ENCODE data around the gene CYB561D2. TPM values are rescaled to one million over a fixed set of nuclear protein-coding genes. Genes with fewer than 3 reads are reported as not detected.

CYB561D2 gene
- total and polyA plus RNA-seq, 2 of the 13 experiments (the other 11 are each of a cell fraction or from before 2014, with no cell fraction given), result 11.1 to 17.2 TPM

- TF ChIP-seq ZBTB2 (CRISPR knock-in tag; IDR thresholded peaks at IDR 0.05; ENCODE audit: low read depth) (no peak), ZNF24 (IDR thresholded peaks at IDR 0.05) (no peak), ZNF432 (CRISPR knock-in tag; IDR thresholded peaks at IDR 0.05; ENCODE audit: borderline replicate concordance) (no peak), ZNF737 (CRISPR knock-in tag; IDR thresholded peaks at IDR 0.05; ENCODE audit: borderline replicate concordance) (no peak), ZNF441 (CRISPR knock-in tag; IDR thresholded peaks at IDR 0.05; ENCODE audit: borderline replicate concordance) (no peak), ZNF205 (CRISPR knock-in tag; IDR thresholded peaks at IDR 0.05) (no peak; the same call in 1 of the 2 replicates), ZNF282 (IDR thresholded peaks at IDR 0.05; ENCODE audit: partially characterized antibody) (no peak), SRF (IDR thresholded peaks at IDR 0.05; ENCODE audit: low read depth, low read length) (no peak), HOXA9 (CRISPR knock-in tag; IDR thresholded peaks at IDR 0.05; ENCODE audit: borderline replicate concordance) (no peak), HDAC1 (CRISPR knock-in tag; IDR thresholded peaks at IDR 0.05) (no peak), ZNF75D (CRISPR knock-in tag; IDR thresholded peaks at IDR 0.05; ENCODE audit: borderline replicate concordance) (no peak), ZNF660 (CRISPR knock-in tag; IDR thresholded peaks at IDR 0.05; ENCODE audit: borderline replicate concordance, low read depth) (no peak), ZNF746 (CRISPR knock-in tag; IDR thresholded peaks at IDR 0.05) (no peak), PLSCR1 (CRISPR knock-in tag; IDR thresholded peaks at IDR 0.05; ENCODE audit: borderline replicate concordance) (no peak), THRA (CRISPR knock-in tag; IDR thresholded peaks at IDR 0.05; ENCODE audit: borderline replicate concordance) (peak; percentile 57; the same call in 1 of the 2 replicates), NFYB (CRISPR knock-in tag; IDR thresholded peaks at IDR 0.05) (no peak), ZNF224 (CRISPR knock-in tag; IDR thresholded peaks at IDR 0.05) (no peak), ZNF788 (CRISPR knock-in tag; IDR thresholded peaks at IDR 0.05; ENCODE audit: borderline replicate concordance) (0 out of 2 replicates have a peak, but pooled peaks have one; percentile 27), RBAK (CRISPR knock-in tag; IDR thresholded peaks at IDR 0.05) (no peak), MYC (CRISPR knock-in tag; IDR thresholded peaks at IDR 0.05; ENCODE audit: borderline replicate concordance) (no peak), TEAD3 (CRISPR knock-in tag; optimal IDR thresholded peaks at IDR 0.05; ENCODE audit: borderline replicate concordance) (peak; percentile 54), ZBTB49 (CRISPR knock-in tag; IDR thresholded peaks at IDR 0.05; ENCODE audit: borderline replicate concordance) (no peak), KLF15 (CRISPR knock-in tag; IDR thresholded peaks at IDR 0.05; ENCODE audit: borderline replicate concordance) (no peak)
Measured at GRCh38 chr3:50324351-50325112, 26.1 kb upstream of the CYB561D2 start (continued).
